ENCODE data around the gene TNK2.

TNK2 gene

GRCh38 chr3:195888311-195888761 is 20.0 kb downstream of the TNK2 start:
- no peak overlapping the region for H3K4me3 ChIP-seq (replicated peaks; ENCODE audit: low read depth, low read length)
- no peak for DNase-seq (ENCODE audit: extremely low read depth, low read depth)
- TF ChIP-seq CTCF (IDR thresholded peaks at IDR 0.05; ENCODE audit: low read depth, low read length, missing control alignments): no peak

GRCh38 chr3:195887670-195888069 is 20.7 kb downstream of the TNK2 start:
- TF ChIP-seq CTCF (IDR thresholded peaks at IDR 0.05; ENCODE audit: low read depth, low read length, missing control alignments): no peak
- no peak overlapping the region for H3K4me3 ChIP-seq (replicated peaks; ENCODE audit: low read depth, low read length)
- DNase-seq (ENCODE audit: extremely low read depth, low read depth): no peak

GRCh38 chr3:195886181-195887141 is 21.9 kb downstream of the TNK2 start:
- TF ChIP-seq CTCF (IDR thresholded peaks at IDR 0.05; ENCODE audit: low read depth, low read length, missing control alignments): no peak
- H3K4me3 ChIP-seq (replicated peaks; ENCODE audit: low read depth, low read length): no peak overlapping the region
- DNase-seq (ENCODE audit: extremely low read depth, low read depth): no peak

- no peak overlapping the region for H3K4me3 ChIP-seq (replicated peaks; ENCODE audit: low read depth, low read length)
- no peak for DNase-seq (ENCODE audit: extremely low read depth, low read depth)
- no peak for TF ChIP-seq CTCF (IDR thresholded peaks at IDR 0.05; ENCODE audit: low read depth, low read length, missing control alignments)
Measured at GRCh38 chr3:195885036-195885891, 23.1 kb downstream of the TNK2 start.

- H3K4me3 ChIP-seq (replicated peaks; ENCODE audit: low read depth, low read length): no peak overlapping the region
- no peak for TF ChIP-seq CTCF (IDR thresholded peaks at IDR 0.05; ENCODE audit: low read depth, low read length, missing control alignments)
- no peak for DNase-seq (ENCODE audit: extremely low read depth, low read depth)
Measured at GRCh38 chr3:195884691-195885035, 23.7 kb downstream of the TNK2 start.

GRCh38 chr3:195883801-195884200 is 24.6 kb downstream of the TNK2 start:
- no peak overlapping the region for H3K4me3 ChIP-seq (replicated peaks; ENCODE audit: low read depth, low read length)
- TF ChIP-seq CTCF (IDR thresholded peaks at IDR 0.05; ENCODE audit: low read depth, low read length, missing control alignments): no peak
- no peak for DNase-seq (ENCODE audit: extremely low read depth, low read depth)
